Ectodermal cell (in vitro differentiated cells): ENCODE results near the gene AGPAT2.

Experiments used
- H3K27ac ChIP-seq: 2 replicates; pipeline ENCODE4 v1.7.0; 2013; ENCODE audit warnings: mild to moderate bottlenecking, low read depth, low read length; ENCODE audit not compliant: insufficient read depth, poor library complexity, severe bottlenecking
- H3K27me3 ChIP-seq: 2 replicates; pipeline ENCODE4 v1.7.0; 2013; ENCODE audit warnings: mild to moderate bottlenecking, low read length; ENCODE audit not compliant: insufficient read depth, control insufficient read depth, poor library complexity, severe bottlenecking
- H3K36me3 ChIP-seq: one replicate; pipeline ENCODE4 v1.7.0; 2013; ENCODE audit warnings: low read length; ENCODE audit not compliant: control insufficient read depth, insufficient read depth
- H3K4me1 ChIP-seq: one replicate; pipeline ENCODE4 v1.7.0; 2013; ENCODE audit warnings: low read length; ENCODE audit not compliant: control insufficient read depth, insufficient read depth
- H3K4me3 ChIP-seq: 2 replicates; pipeline ENCODE4 v1.7.0; 2013; ENCODE audit warnings: low read depth, low read length, control low read depth; ENCODE audit not compliant: insufficient read depth
- H3K9me3 ChIP-seq: 2 replicates; pipeline ENCODE4 v1.7.0; 2013; ENCODE audit warnings: mild to moderate bottlenecking, low read length, moderate library complexity; ENCODE audit not compliant: control insufficient read depth
- WGBS, 2 experiments: methylation state at CpG; one replicate each; pipeline ENCODE4 v1.1.7; 2013; ENCODE audit warnings: missing lambda C conversion rate in 2 of 2; 5-methylcytosine and 5-hydroxymethylcytosine counted together

The AGPAT2 gene

DNA sequence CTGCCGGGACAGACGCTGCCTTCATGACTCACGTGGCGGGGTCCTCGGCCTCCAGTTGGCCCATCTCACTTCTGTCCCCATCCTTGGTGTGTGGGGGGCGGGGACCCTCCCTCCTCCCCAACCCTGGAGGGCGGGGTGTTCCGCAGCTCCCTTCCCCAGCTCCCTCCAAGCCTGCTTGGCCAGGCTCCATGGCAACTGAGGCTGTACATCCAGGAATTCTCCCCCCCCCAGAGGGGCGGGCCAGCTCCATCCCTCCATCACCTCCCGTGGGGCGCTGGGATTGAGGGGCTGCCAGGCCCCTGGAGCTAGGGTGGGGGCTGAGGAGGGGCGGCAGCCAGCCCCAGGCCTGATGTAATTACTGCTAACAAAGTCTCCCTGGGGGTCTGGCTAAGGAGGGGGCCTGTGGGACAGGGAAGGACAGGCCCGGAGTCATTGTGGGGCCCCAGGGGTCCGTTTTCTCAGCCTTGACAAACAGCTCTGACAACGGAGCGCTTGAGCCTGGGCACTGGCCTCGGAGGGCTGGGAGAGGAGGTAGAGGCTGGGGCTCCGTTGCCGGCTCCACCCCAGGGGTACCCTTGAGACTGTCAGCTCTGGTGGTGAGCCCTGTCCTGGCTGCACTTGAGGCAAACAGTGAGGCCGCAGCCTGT is 33.1 kb upstream of the AGPAT2 start:
- Histone ChIP-seq H3K4me3 (no peak overlapping the region), H3K27ac (peak overlapping the region; percentile 81), H3K9me3 (no peaks in the 10 kb centered on the region), H3K27me3 (no peaks in the 10 kb centered on the region), H3K4me1 (peaks cover 23% of the 10 kb centered on the region), H3K36me3 (peaks cover 21% of the 10 kb centered on the region)
- WGBS, 2 experiments, result 15 to 20% methylated on average over 19 to 20 of the region's 20 CpGs

DNA sequence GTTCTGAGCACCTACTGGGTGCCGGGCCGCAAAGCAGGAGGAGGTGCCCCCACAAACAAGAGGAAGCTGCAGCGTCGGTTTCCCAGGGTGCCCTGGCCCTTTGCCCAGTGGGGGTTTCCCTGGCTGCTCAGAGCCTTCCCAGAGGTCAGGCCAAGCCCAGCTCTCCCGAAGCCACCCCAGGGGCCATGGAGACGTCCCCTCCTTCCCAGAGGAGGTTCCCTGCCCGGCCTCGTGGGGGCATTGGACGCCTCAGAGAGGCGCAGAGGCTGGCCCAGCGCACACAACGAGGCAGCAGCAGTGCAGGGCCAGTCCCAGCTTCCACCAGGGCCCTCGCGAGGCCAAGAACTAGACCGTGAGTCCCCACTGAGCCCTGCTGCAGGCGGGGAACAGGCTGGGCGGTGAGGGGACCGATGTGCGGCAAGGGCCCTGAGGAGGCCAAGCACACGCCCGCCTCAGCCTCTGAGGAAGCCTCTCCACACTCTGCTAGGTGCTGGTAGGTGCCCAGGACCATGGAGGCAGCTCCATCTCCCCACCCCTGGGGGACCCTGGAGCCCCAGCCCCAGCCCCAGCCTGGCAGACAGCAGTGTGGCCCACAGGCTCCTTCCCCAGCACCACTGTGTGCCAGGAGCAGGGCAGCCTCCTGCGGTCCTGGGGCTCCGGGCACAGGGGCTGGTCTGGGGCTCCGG is 32.1 kb upstream of the AGPAT2 start:
- no peak overlapping the region for H3K27ac ChIP-seq
- WGBS, 2 experiments, result 87 to 89% methylated on average over 24 of the region's 24 CpGs

DNA sequence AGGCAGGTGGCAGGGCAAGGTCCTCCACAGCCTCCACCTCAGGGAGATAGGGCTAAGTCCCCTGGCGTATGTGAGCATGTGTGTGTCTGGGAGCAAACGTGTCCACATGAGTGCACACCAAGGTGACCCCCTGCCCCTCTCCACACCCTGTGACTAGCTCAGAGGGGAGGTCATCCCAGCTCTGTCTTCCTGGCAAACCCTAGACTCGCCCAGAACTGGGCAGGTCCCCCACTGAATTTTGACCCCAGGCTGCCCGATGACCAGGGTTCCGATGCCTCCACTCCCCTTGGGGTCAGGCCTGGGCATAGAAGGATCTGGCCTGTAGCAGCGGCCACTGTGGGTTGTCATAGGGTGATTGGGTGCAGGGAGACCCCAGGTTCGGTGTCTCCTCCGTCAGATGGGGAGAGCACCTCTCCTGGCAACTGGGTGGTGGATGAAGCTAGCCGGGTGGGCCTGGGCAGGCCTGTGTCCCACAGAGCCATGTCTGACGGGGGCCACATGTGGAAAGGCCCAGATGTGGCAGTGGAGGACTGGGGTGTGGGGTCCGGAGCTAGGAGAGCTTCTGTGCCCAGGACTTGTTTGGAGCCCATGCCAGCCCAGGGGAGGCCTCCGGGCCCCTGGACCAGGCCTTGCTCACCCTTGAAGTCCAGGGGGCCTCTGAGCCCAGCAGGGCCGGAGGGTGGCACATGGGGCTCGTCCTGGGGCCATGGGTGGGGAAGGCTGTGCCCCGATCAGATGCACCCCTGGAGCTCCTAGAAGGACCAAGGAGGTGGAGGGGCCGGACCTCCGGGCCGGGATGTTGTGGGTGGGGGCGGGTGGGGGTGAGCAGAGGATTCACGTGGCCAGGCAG is 31.3 kb upstream of the AGPAT2 start:
- Histone ChIP-seq H3K27me3 (no peaks in the 10 kb centered on the region), H3K4me3 (no peak overlapping the region), H3K9me3 (no peaks in the 10 kb centered on the region), H3K36me3 (peaks cover 8% of the 10 kb centered on the region), H3K4me1 (peaks cover 39% of the 10 kb centered on the region), H3K27ac (no peak overlapping the region)
- WGBS, 2 experiments, result 94 to 95% methylated on average over 20 of the region's 20 CpGs

More for the DNA sequence above, 32.1 kb upstream of the AGPAT2 start:
- Histone ChIP-seq H3K4me3 (no peak overlapping the region), H3K27me3 (no peaks in the 10 kb centered on the region), H3K36me3 (peaks cover 15% of the 10 kb centered on the region), H3K9me3 (no peaks in the 10 kb centered on the region), H3K4me1 (peaks cover 31% of the 10 kb centered on the region)

- no peaks in the 10 kb centered on the region for H3K27me3 ChIP-seq
- no peak overlapping the region for H3K4me3 ChIP-seq
- no peaks in the 10 kb centered on the region for H3K9me3 ChIP-seq
- WGBS, 2 experiments, result 90 to 92% methylated on average over 16 of the region's 16 CpGs
- H3K4me1 ChIP-seq, result peaks cover 41% of the 10 kb centered on the region
- no peak overlapping the region for H3K27ac ChIP-seq
- no peaks in the 10 kb centered on the region for H3K36me3 ChIP-seq
Measured at GRCh38 chr9:136717399-136717798, 30.1 kb upstream of the AGPAT2 start.

- no peak overlapping the region for H3K27ac ChIP-seq
- no peak overlapping the region for H3K4me3 ChIP-seq
- WGBS, 2 experiments, result 86 to 92% methylated on average over 8 of the region's 8 CpGs
- no peaks in the 10 kb centered on the region for H3K36me3 ChIP-seq
- H3K4me1 ChIP-seq, result peaks cover 26% of the 10 kb centered on the region
- peaks cover 19% of the 10 kb centered on the region for H3K27me3 ChIP-seq
- no peaks in the 10 kb centered on the region for H3K9me3 ChIP-seq
Measured at GRCh38 chr9:136714893-136715274, 27.6 kb upstream of the AGPAT2 start.

DNA sequence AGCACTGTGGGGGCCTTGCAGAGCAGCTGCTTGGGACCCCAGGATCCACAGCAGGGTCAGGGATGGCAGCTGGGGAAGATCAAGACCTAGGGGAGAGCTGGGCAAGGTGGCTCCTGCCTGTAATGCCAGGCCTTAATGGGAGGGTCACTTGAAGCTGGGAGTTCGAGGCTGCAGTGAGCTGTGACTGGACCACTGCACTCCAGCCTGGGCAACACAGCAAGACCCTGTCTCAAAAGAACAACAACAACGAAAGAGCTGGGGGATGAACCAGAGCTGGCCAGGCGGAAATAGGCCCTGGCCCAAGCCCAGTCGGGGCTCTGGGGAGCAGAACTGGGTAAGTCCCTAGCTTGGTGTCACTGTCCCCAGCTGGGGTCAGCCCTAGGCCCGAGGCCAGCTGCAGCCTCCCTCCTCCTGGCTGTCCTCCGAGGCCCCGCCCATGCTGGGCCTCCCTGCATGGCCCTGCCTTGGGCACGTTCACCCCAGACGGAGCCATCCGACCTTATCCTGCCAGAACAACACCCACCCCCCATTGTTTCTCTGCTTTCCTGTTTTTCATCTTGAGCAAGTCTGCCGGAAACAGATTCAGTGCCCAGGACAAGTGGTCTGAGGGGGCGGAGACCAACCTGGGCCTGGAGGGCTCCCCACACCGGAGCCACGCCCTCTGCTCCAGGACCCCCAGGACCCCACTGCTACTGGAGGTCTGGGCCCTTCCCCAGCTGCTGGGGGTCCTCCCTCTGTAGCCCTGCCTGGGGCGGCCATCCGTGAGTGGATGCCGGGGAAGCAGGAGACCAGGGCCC is 27.0 kb upstream of the AGPAT2 start:
- H3K36me3 ChIP-seq, result no peaks in the 10 kb centered on the region
- no peak overlapping the region for H3K27ac ChIP-seq
- H3K27me3 ChIP-seq, result peaks cover 19% of the 10 kb centered on the region
- H3K4me1 ChIP-seq, result peaks cover 20% of the 10 kb centered on the region
- WGBS, 2 experiments, result 89 to 90% methylated on average over 17 of the region's 17 CpGs
- no peaks in the 10 kb centered on the region for H3K9me3 ChIP-seq
- H3K4me3 ChIP-seq, result no peak overlapping the region

DNA sequence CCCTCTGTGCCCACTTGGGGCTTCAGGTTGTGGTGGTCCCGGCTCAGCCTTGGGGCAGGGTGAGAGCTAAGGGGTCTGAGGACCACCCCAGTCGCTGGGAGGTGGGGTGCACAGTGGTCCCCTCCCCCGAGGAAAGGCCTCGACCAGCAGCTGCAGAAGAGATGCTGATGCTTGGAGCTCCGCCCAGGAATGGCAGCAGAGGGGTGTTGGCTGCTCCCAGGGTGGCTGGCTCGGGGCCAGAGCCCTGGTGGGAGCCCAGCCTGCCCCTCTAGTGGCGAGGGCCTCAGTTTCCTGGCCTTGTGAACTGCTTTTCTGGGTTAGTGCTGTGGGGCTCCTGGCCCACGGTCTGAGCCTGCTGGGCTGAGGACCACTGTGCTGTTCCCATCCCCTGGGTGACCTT is 26.3 kb upstream of the AGPAT2 start:
- Histone ChIP-seq H3K36me3 (no peaks in the 10 kb centered on the region), H3K9me3 (no peaks in the 10 kb centered on the region), H3K4me1 (peaks cover 19% of the 10 kb centered on the region), H3K4me3 (peak overlapping the region; percentile 74), H3K27me3 (peaks cover 19% of the 10 kb centered on the region), H3K27ac (no peak overlapping the region)
- WGBS, 2 experiments, result 65 to 74% methylated on average over 8 of the region's 8 CpGs

DNA sequence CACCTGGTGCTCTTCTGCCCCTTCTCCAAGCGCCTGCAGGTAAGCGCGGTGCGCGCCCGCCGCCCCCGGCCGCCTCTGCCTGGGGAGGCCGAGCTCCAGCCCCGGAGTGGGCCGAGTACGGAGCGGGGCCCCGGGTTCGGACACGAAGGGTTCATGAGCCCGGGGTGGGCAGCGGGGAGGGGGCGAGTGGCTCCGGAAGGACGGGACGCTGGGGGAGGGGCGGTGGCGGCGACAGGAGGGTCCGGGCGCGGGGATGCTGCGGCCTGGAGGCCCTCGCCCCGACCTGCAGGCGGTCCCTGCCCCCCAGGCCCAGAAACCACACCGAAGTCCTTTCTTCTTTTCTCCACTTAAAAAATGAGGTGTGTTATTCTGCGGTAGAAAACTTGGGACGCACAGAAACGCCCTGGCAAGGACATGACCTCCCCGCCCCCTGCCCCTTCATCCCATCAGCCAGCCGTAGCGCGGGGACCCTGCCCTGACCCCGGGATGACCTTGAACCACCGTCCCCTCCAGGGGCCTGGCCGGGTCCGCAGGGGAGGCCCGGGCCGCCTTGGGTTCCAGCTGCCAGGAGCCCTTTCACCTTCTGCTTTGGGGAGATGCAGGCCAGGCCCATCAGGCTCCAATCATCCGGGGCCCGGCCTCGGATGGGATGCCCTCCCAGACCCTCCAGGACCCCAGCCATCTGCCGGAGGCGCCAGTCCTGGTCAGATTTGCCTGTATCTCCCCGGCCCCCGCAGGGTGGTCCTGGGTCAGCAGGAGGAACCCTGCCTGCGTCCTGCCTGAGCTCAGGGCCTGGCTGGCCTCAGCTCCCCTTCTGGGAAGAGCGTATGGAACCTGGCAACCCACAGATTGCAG is 25.7 kb upstream of the AGPAT2 start:
- 7 to 8% methylated on average over 55 to 56 of the region's 56 CpGs for WGBS, 2 experiments
- Histone ChIP-seq H3K4me3 (peak overlapping the region; percentile 74), H3K27me3 (peaks cover 19% of the 10 kb centered on the region), H3K4me1 (peaks cover 19% of the 10 kb centered on the region), H3K9me3 (no peaks in the 10 kb centered on the region), H3K36me3 (no peaks in the 10 kb centered on the region), H3K27ac (no peak overlapping the region)
